K562 (cell line): ENCODE results near the gene MYO3B. TPM values are rescaled to one million over a fixed set of nuclear protein-coding genes. Genes with fewer than 3 reads are reported as not detected.

Experiments
- ATAC-seq: fragments of 200-7000 bp; cut with Tn5 transposase; 3 replicates; pipeline ENCODE4 v1.9.1; 2020; ENCODE audit warnings: moderate library complexity
- BruUV-seq: library from RNA; stranded (reverse); fragments of 400-500 nt; replicated peaks from 2 replicates; lab custom pipeline; 2021; lab: Mats Ljungman, UMichigan
- CTCF ChIA-PET: fragments of 300-600 bp; formaldehyde crosslinking; extraction: SDS; loops from one replicate; lab custom pipeline; 2021; ENCODE audit warnings: low intra/inter-chr PET ratio; lab: Yijun Ruan, JAX
- POLR2A ChIA-PET: fragments of 300-600, 350-650 bp; sonication (Branson Sonifier 250); formaldehyde crosslinking; extraction: SDS; loops from one replicate; lab custom pipeline; 2021; ENCODE audit warnings: antibody characterized with exemption, inconsistent platforms; lab: Yijun Ruan, JAX
- DNase-seq, 4 experiments: peaks; one replicate each; pipeline versions ENCODE4 v3.0.0 to v3.0.0-alpha.2; 2011 to 2018; ENCODE audit warnings: low spot score in 3 of 4, mixed read lengths in 3 of 4; ENCODE audit errors: extremely low read depth in 1 of 4
- FAIRE-seq: peaks from 2 replicates; lab custom pipeline; 2011; peaks lifted over from hg19 to GRCh38; lab: Jason Lieb, UNC
- H2AFZ ChIP-seq: 2 replicates; pipeline ENCODE4 v1.6.0; 2011; ENCODE audit warnings: low read depth, low read length, control low read depth, inconsistent platforms
- H3K27ac ChIP-seq: fragments of 200-600 bp; 3 replicates; pipeline ENCODE4 v1.8.0; 2011; ENCODE audit warnings: low read depth, mild to moderate bottlenecking, control low read depth, inconsistent platforms, low read length, moderate library complexity, mixed read lengths; ENCODE audit errors: extremely low read depth
- H3K27me3 ChIP-seq, 2 experiments: fragments of 300-600 bp in 1 of 2; 2 replicates in 1 of 2; 3 replicates in 1 of 2; pipeline versions ENCODE4 v1.6.0 to v1.8.0; 2011; ENCODE audit warnings: inconsistent platforms in 2 of 2, low read length in 2 of 2, mild to moderate bottlenecking in 1 of 2, mixed read lengths in 1 of 2, moderate library complexity in 1 of 2; ENCODE audit not compliant: control insufficient read depth in 2 of 2, insufficient read depth in 2 of 2
- H3K36me3 ChIP-seq: fragments of 300-600 bp; 3 replicates; pipeline ENCODE4 v1.8.0; 2011; ENCODE audit warnings: mild to moderate bottlenecking, low read length, inconsistent platforms; ENCODE audit not compliant: control insufficient read depth, insufficient read depth
- H3K4me1 ChIP-seq, 2 experiments: fragments of 200-600 bp in 1 of 2; replicated peaks in 1 of 2; 2 replicates in 1 of 2; 3 replicates in 1 of 2; pipeline versions ENCODE4 v1.5.1 to v1.8.0; 2011; ENCODE audit warnings: inconsistent platforms in 2 of 2, low read length in 2 of 2, mild to moderate bottlenecking in 1 of 2, mixed read lengths in 1 of 2, moderate library complexity in 1 of 2; ENCODE audit not compliant: control insufficient read depth in 2 of 2, insufficient read depth in 2 of 2
- H3K4me2 ChIP-seq: 2 replicates; pipeline ENCODE4 v1.6.1; 2011; ENCODE audit warnings: low read length, control low read depth, inconsistent platforms, mixed read lengths; ENCODE audit not compliant: insufficient read depth
- H3K4me3 ChIP-seq: fragments of 200-600 bp; sonication (generic), shearing (Covaris generic); 2 replicates; pipeline ENCODE4 v1.5.1; 2016; ENCODE audit warnings: control low read depth, inconsistent platforms
- H3K79me2 ChIP-seq: fragments of 200-600 bp; 3 replicates; pipeline ENCODE4 v1.8.0; 2011; ENCODE audit warnings: low read length, inconsistent platforms; ENCODE audit not compliant: control insufficient read depth, insufficient read depth
- H3K9ac ChIP-seq, 2 experiments: 2 replicates each; pipeline versions ENCODE4 v1.6.0 to v1.6.1; 2011; ENCODE audit warnings: low read depth in 2 of 2, low read length in 2 of 2, control low read depth in 1 of 2, inconsistent platforms in 1 of 2, mild to moderate bottlenecking in 1 of 2, mixed read lengths in 1 of 2; ENCODE audit not compliant: insufficient read depth in 1 of 2
- H3K9me1 ChIP-seq: one replicate; pipeline ENCODE4 v1.6.0; 2011; ENCODE audit warnings: inconsistent platforms, mild to moderate bottlenecking, low read length, moderate library complexity; ENCODE audit not compliant: control insufficient read depth, insufficient read depth
- H3K9me3 ChIP-seq: replicated peaks from 2 replicates; pipeline ENCODE4 v1.5.1; 2011; ENCODE audit warnings: low read depth, low read length, inconsistent platforms; ENCODE audit not compliant: control insufficient read depth, insufficient read depth
- H4K20me1 ChIP-seq: replicated peaks from 2 replicates; pipeline ENCODE4 v1.6.1; 2011; ENCODE audit warnings: low read length, inconsistent platforms, mixed read lengths; ENCODE audit not compliant: control insufficient read depth, insufficient read depth
- BACH1 ChIP-seq: fragments of 200-800 bp; sonication (Bioruptor generic); IDR thresholded peaks from 2 replicates; pipeline ENCODE4 v1.6.1; 2016; ENCODE audit warnings: missing genetic modification characterization, missing compliant biosample characterization
- CBX2 ChIP-seq: fragments of 200-600 bp; sonication (generic); IDR thresholded peaks from one replicate; pipeline ENCODE4 v1.6.1; 2012; ENCODE audit warnings: mild to moderate bottlenecking, low read length, inconsistent platforms; ENCODE audit not compliant: insufficient read depth, poor library complexity, severe bottlenecking
- DDX20 ChIP-seq: fragments of 450-650 bp; IDR thresholded peaks from 2 replicates; pipeline ENCODE4 v1.6.1; 2016; ENCODE audit warnings: missing genetic modification characterization, low read depth, mild to moderate bottlenecking, missing compliant biosample characterization, moderate library complexity
- PHF21A ChIP-seq: fragments of 450-650 bp; IDR thresholded peaks from 2 replicates; pipeline ENCODE4 v1.6.1; 2017; ENCODE audit warnings: low read depth, borderline replicate concordance
- POLR2B ChIP-seq: fragments of 450-650 bp; IDR thresholded peaks from 2 replicates; pipeline ENCODE4 v1.6.1; 2018; ENCODE audit warnings: low read depth; ENCODE audit not compliant: partially characterized antibody
- SIN3B ChIP-seq: fragments of 450-650 bp; IDR thresholded peaks from 2 replicates; pipeline ENCODE4 v1.6.1; 2017; ENCODE audit warnings: low read depth, mild to moderate bottlenecking, moderate library complexity
- SIX5 ChIP-seq, 2 experiments: IDR thresholded peaks; 2 replicates each; pipeline ENCODE4 v1.6.1; 2011; ENCODE audit warnings: low read length in 2 of 2, borderline replicate concordance in 1 of 2, low read depth in 1 of 2, mild to moderate bottlenecking in 1 of 2, moderate library complexity in 1 of 2; ENCODE audit not compliant: insufficient read depth in 1 of 2
- SMAD4 ChIP-seq: fragments of 250-450 bp; sonication (Bioruptor Pico); conservative IDR thresholded peaks from 2 replicates; pipeline ENCODE4 v1.8.0; 2021; ENCODE audit warnings: inconsistent platforms, mild to moderate bottlenecking, moderate library complexity
- TBL1XR1 ChIP-seq, 2 experiments: IDR thresholded peaks; 2 replicates each; pipeline ENCODE4 v1.6.1; 2012; ENCODE audit warnings: improper control_type of control experiment in 2 of 2, low read length in 2 of 2, mild to moderate bottlenecking in 1 of 2
- ZNF184 ChIP-seq: sonication (generic); formaldehyde crosslinking; IDR thresholded peaks from 2 replicates; pipeline ENCODE4 v1.5.0; 2020; ENCODE audit warnings: missing genetic modification reagents
- WGBS: fragments of 100-300 bp; shearing (Covaris generic); methylation state at CpG from one replicate; pipeline ENCODE4 v1.1.6; 2016; ENCODE audit warnings: low coverage, mixed read lengths; ENCODE audit not compliant: insufficient coverage; ENCODE audit errors: missing lambda C conversion rate; 5-methylcytosine and 5-hydroxymethylcytosine counted together
- in situ Hi-C: fragments of 300-500 bp; cut with MboI; formaldehyde crosslinking; loops from 4 replicates; pipeline ENCODE4 v1.15.0; 2018; ENCODE audit warnings: inconsistent platforms, mixed read lengths
- intact Hi-C: fragments of 100-400 bp; cut with micrococcal nuclease; formaldehyde crosslinking; loops from 2 replicates; pipeline ENCODE4 v1.14.2; 2022
- polyA plus RNA-seq, 8 experiments: library from polyadenylated mRNA; depleted of rRNA in 4 of 8; stranded (reverse) in 5 of 8; unstranded in 3 of 8; fragments of >200 nt; fragmentation: Nextera tagmentation in 2 of 8; fragmentation: Illumina TruSeq in 1 of 8; extraction: Ambion mirVana in 2 of 8; extraction: Trizol in 1 of 8; gene quantifications; 2 replicates each; pipeline versions ENCODE4 v1.2.1 to v1.2.3, GENCODE V29; 2011 to 2014; ENCODE audit warnings: inconsistent platforms in 1 of 8, missing spikeins in 1 of 8
- total RNA-seq, 7 experiments: library from RNA; depleted of rRNA in 6 of 7; stranded (reverse); fragments of >200 nt in 6 of 7; fragmentation: Illumina TruSeq in 2 of 7; extraction: Trizol in 2 of 7; gene quantifications; 2 replicates each; pipeline versions ENCODE4 v1.2.1 to v1.2.3, GENCODE V29; 2011 to 2021; ENCODE audit warnings: low replicate concordance in 1 of 7
- TF ChIP-seq, protein P1 (sequence below): fragments of 150-350 bp; conservative IDR thresholded peaks from 2 replicates; pipeline ENCODE4 v1.6.1; 2014; ENCODE audit warnings: low read length
- TF ChIP-seq, protein P2 (sequence below), 2 experiments: fragments of 450-650 bp in 1 of 2; IDR thresholded peaks; 2 replicates each; pipeline ENCODE4 v1.6.1; 2011 to 2017; ENCODE audit warnings: low read depth in 2 of 2, antibody characterized with exemption in 1 of 2, borderline replicate concordance in 1 of 2, low read length in 1 of 2, mild to moderate bottlenecking in 1 of 2, mixed read lengths in 1 of 2; ENCODE audit not compliant: control insufficient read depth in 1 of 2
- TF ChIP-seq, protein P3 (sequence below): fragments of 450-650 bp; conservative IDR thresholded peaks from 2 replicates; pipeline ENCODE4 v1.6.1; 2016; ENCODE audit warnings: missing genetic modification characterization, low read depth, mild to moderate bottlenecking, control low read depth, missing compliant biosample characterization
- TF ChIP-seq, protein P4 (sequence below): fragments of 450-650 bp; conservative IDR thresholded peaks from 2 replicates; pipeline ENCODE4 v1.6.1; 2016; ENCODE audit warnings: missing genetic modification characterization, low read depth, mild to moderate bottlenecking, missing compliant biosample characterization, moderate library complexity

Gene MYO3B
- total and polyA plus RNA-seq, 9 of the 15 experiments (the other 6 are each of a cell fraction or from before 2014, with no cell fraction given), result 2.7 to 6.5 (median 3.6) TPM

DNA sequence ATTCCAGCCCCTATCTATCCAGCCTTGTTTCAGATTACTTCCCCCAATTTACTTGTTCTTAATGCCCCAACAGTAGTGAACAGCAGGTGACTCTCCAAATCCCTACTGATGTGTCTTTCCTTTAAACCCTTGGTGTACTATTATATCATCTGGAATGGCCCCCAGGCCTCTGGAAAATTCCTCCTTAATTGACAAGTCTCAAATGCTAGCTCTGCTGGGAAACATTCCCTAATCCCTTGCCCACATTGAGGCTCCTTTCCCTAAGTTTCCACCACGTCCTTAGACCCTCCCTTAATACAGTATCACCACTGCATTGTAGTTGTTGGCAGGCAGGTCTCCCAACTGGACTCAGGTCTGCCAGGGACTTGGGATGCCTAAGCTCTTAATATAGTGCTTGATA is 41.0 kb downstream of the MYO3B start:
- POLR2A ChIA-PET, result no interaction called here
- H3K4me3 ChIP-seq, result no peak overlapping the region
- no peak for TF ChIP-seq BACH1
- no peak for TF ChIP-seq TBL1XR1 (IDR thresholded peaks at IDR 0.05; ENCODE audit: low read length in 2 of 2)
- no peak for TF ChIP-seq SMAD4
- TF ChIP-seq ZNF184 (CRISPR knock-in tag), result no peak
- TF ChIP-seq POLR2B, result no peak
- TF ChIP-seq, protein P1, sequence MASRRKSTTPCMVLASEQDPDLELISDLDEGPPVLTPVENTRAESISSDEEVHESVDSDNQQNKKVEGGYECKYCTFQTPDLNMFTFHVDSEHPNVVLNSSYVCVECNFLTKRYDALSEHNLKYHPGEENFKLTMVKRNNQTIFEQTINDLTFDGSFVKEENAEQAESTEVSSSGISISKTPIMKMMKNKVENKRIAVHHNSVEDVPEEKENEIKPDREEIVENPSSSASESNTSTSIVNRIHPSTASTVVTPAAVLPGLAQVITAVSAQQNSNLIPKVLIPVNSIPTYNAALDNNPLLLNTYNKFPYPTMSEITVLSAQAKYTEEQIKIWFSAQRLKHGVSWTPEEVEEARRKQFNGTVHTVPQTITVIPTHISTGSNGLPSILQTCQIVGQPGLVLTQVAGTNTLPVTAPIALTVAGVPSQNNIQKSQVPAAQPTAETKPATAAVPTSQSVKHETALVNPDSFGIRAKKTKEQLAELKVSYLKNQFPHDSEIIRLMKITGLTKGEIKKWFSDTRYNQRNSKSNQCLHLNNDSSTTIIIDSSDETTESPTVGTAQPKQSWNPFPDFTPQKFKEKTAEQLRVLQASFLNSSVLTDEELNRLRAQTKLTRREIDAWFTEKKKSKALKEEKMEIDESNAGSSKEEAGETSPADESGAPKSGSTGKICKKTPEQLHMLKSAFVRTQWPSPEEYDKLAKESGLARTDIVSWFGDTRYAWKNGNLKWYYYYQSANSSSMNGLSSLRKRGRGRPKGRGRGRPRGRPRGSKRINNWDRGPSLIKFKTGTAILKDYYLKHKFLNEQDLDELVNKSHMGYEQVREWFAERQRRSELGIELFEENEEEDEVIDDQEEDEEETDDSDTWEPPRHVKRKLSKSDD, result no peak
- no peak for TF ChIP-seq DDX20 (tag)
- no peak for TF ChIP-seq SIN3B
- TF ChIP-seq PHF21A, result no peak
- TF ChIP-seq, protein P2, sequence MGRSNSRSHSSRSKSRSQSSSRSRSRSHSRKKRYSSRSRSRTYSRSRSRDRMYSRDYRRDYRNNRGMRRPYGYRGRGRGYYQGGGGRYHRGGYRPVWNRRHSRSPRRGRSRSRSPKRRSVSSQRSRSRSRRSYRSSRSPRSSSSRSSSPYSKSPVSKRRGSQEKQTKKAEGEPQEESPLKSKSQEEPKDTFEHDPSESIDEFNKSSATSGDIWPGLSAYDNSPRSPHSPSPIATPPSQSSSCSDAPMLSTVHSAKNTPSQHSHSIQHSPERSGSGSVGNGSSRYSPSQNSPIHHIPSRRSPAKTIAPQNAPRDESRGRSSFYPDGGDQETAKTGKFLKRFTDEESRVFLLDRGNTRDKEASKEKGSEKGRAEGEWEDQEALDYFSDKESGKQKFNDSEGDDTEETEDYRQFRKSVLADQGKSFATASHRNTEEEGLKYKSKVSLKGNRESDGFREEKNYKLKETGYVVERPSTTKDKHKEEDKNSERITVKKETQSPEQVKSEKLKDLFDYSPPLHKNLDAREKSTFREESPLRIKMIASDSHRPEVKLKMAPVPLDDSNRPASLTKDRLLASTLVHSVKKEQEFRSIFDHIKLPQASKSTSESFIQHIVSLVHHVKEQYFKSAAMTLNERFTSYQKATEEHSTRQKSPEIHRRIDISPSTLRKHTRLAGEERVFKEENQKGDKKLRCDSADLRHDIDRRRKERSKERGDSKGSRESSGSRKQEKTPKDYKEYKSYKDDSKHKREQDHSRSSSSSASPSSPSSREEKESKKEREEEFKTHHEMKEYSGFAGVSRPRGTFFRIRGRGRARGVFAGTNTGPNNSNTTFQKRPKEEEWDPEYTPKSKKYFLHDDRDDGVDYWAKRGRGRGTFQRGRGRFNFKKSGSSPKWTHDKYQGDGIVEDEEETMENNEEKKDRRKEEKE (IDR thresholded peaks at IDR 0.05; ENCODE audit: borderline replicate concordance in 1 of 2, control insufficient read depth in 1 of 2, low read depth in 2 of 2, low read length in 1 of 2), result no peak
- no peak for TF ChIP-seq SIX5 (IDR thresholded peaks at IDR 0.05; ENCODE audit: borderline replicate concordance in 1 of 2, insufficient read depth in 1 of 2, low read depth in 1 of 2, low read length in 2 of 2)
- no peak for TF ChIP-seq CBX2
- TF ChIP-seq, protein P3, sequence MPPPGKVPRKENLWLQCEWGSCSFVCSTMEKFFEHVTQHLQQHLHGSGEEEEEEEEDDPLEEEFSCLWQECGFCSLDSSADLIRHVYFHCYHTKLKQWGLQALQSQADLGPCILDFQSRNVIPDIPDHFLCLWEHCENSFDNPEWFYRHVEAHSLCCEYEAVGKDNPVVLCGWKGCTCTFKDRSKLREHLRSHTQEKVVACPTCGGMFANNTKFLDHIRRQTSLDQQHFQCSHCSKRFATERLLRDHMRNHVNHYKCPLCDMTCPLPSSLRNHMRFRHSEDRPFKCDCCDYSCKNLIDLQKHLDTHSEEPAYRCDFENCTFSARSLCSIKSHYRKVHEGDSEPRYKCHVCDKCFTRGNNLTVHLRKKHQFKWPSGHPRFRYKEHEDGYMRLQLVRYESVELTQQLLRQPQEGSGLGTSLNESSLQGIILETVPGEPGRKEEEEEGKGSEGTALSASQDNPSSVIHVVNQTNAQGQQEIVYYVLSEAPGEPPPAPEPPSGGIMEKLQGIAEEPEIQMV (tag), result no peak
- TF ChIP-seq, protein P4, sequence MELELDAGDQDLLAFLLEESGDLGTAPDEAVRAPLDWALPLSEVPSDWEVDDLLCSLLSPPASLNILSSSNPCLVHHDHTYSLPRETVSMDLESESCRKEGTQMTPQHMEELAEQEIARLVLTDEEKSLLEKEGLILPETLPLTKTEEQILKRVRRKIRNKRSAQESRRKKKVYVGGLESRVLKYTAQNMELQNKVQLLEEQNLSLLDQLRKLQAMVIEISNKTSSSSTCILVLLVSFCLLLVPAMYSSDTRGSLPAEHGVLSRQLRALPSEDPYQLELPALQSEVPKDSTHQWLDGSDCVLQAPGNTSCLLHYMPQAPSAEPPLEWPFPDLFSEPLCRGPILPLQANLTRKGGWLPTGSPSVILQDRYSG (tag), result no peak

More for the DNA sequence above, 41.0 kb downstream of the MYO3B start:
- Histone ChIP-seq H3K36me3 (no peaks in the 10 kb centered on the region), H3K27ac (no peak overlapping the region), H3K9me3 (no peaks in the 10 kb centered on the region), H3K4me2 (no peak overlapping the region), H3K9ac (no peak overlapping the region), H2AFZ (no peak overlapping the region), H3K4me1 (peaks cover 0 to 12% of the 10 kb centered on the region in 2 experiments; a peak in 2 of 5 replicates), H3K27me3 (no peaks in the 10 kb centered on the region), H4K20me1 (no peaks in the 10 kb centered on the region), H3K9me1 (no peaks in the 10 kb centered on the region), H3K79me2 (no peaks in the 10 kb centered on the region)
- in situ Hi-C loops, result no loop called here
- WGBS, result 15% methylated on average over 1 of the region's 1 CpG
- no peak for FAIRE-seq
- no TSS peak for BruUV-seq
- intact Hi-C loops, result no loop called here
- CTCF ChIA-PET, result no interaction called here
- DNase-seq, result no peak
- ATAC-seq, result no peak
